Measurements from ENCODE around the gene HYAL4.

GRCh38 chr7:123836656-123837055, 8.3 kb upstream of the HYAL4 start:
- TF ChIP-seq CTCF (IDR thresholded peaks at IDR 0.05 in 8 of 11, conservative IDR thresholded peaks at IDR 0.05 in 3 of 11) (no peak), POLR2A (IDR thresholded peaks at IDR 0.05) (no peak)

All from spleen (tissue), 7 donors.